Posterior cingulate gyrus (tissue), 11 donors: ENCODE measurements around the gene COL1A1.

Source experiments
- DNase-seq, 10 donors: peaks; one replicate each; pipeline versions ENCODE4 v3.0.0 to v3.0.0-alpha.2; 2020 to 2021; ENCODE audit warnings: mixed read lengths in 3 of 10
- intact Hi-C: fragments of 100-400 bp; cut with DNase I; formaldehyde crosslinking; loops from one replicate; pipeline ENCODE4 v1.15.1; 2023

Gene COL1A1

GRCh38 chr17:50134206-50135110 is 67.0 kb downstream of the COL1A1 start:
- intact Hi-C loops = loop anchor here (10.0 kb wide), 1 partner anchor 160 kb away; no protein-coding TSS in a partner anchor
- DNase-seq = peak in 1 of 10 donors; percentile 61

- intact Hi-C loops = loop anchor here (10.0 kb wide), 1 partner anchor 161 kb away; no protein-coding TSS in a partner anchor
- no peak for DNase-seq
Measured at GRCh38 chr17:50133769-50134099, 67.7 kb downstream of the COL1A1 start.
